Osteocyte (in vitro differentiated cells): ENCODE data around the gene DBT. TPM values are rescaled to one million over a fixed set of nuclear protein-coding genes. Genes with fewer than 3 reads are reported as not detected.

Experiments
- DNase-seq: peaks from one replicate; pipeline ENCODE4 v3.0.0; 2021; ENCODE audit warnings: mixed read lengths; ENCODE audit not compliant: unreplicated experiment; ENCODE audit errors: extremely low spot score
- H3K27ac Mint-ChIP-seq: one replicate; pipeline ENCODE4 v1.8.0; 2021; ENCODE audit warnings: mild to moderate bottlenecking, mixed read lengths; ENCODE audit not compliant: unreplicated experiment
- H3K27me3 Mint-ChIP-seq: one replicate; pipeline ENCODE4 v1.8.0; 2021; ENCODE audit warnings: mixed read lengths; ENCODE audit not compliant: unreplicated experiment
- H3K36me3 Mint-ChIP-seq: one replicate; pipeline ENCODE4 v1.8.0; 2021; ENCODE audit warnings: mixed read lengths; ENCODE audit not compliant: unreplicated experiment
- H3K4me1 Mint-ChIP-seq: one replicate; pipeline ENCODE4 v1.8.0; 2021; ENCODE audit warnings: mixed read lengths; ENCODE audit not compliant: unreplicated experiment
- H3K4me3 Mint-ChIP-seq: one replicate; pipeline ENCODE4 v1.8.0; 2021; ENCODE audit warnings: mild to moderate bottlenecking, moderate library complexity, mixed read lengths; ENCODE audit not compliant: unreplicated experiment
- H3K9me3 Mint-ChIP-seq: one replicate; pipeline ENCODE4 v1.8.0; 2021; ENCODE audit warnings: mixed read lengths; ENCODE audit not compliant: unreplicated experiment
- microRNA-seq: library from miRNA; unstranded; fragments of <30 nt; microRNA quantifications from one replicate; pipeline ENCODE4 v1.1.0, GENCODE V29; 2020; ENCODE audit not compliant: unreplicated experiment
- total RNA-seq: library from RNA; stranded (reverse); gene quantifications from 2 replicates; pipeline ENCODE4 v1.2.1, GENCODE V29; 2021
- TF ChIP-seq, protein P1 (sequence below): fragments of 200-600 bp; sonication (generic); IDR thresholded peaks from 2 replicates; pipeline ENCODE4 v1.5.0; 2021; ENCODE audit warnings: antibody characterized with exemption, mild to moderate bottlenecking, moderate library complexity

The DBT gene
- total RNA-seq, 1 donor from 2014 or later = 13.0 TPM

DNA sequence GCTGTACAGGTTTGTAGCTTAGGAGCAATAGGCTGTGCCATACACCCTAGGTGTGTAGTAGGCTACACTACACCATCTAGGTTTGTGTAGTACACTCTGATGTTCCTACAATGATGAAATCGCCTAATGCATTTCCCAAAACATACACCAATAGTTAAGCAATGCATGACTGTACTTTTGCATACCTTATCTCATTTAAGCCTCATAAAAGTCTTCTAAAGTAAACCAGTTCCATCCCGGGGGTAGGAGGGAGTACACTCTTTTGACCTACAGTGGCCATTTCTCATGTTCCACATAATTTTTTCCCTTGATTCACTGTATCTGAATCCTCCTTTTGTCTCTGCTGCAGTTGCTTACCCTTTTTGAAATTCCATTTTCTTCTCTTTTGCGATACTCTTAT is 104.5 kb downstream of the DBT start:
- H3K36me3 Mint-ChIP-seq = peaks cover 53% of the 10 kb centered on the region

DNA sequence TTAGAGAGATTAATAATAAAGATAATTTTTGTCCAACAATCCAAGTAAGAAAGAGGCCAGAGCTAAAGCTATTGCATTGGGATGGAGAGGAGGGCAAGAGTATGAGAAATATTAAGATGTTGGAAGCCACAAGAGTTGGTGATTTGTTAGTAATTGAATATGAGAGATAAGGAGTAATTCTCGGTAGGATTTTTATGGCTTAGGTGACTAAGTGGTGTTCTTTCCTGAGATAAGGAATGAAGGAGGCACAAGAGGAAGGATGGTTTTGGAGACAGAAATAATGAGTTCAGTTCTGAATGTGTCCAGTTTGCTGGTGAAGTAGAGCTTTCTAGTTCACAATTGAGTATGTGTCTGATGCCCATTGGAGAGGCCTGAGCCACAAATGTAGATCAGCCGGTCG is 107.3 kb downstream of the DBT start:
- TF ChIP-seq, protein P1, sequence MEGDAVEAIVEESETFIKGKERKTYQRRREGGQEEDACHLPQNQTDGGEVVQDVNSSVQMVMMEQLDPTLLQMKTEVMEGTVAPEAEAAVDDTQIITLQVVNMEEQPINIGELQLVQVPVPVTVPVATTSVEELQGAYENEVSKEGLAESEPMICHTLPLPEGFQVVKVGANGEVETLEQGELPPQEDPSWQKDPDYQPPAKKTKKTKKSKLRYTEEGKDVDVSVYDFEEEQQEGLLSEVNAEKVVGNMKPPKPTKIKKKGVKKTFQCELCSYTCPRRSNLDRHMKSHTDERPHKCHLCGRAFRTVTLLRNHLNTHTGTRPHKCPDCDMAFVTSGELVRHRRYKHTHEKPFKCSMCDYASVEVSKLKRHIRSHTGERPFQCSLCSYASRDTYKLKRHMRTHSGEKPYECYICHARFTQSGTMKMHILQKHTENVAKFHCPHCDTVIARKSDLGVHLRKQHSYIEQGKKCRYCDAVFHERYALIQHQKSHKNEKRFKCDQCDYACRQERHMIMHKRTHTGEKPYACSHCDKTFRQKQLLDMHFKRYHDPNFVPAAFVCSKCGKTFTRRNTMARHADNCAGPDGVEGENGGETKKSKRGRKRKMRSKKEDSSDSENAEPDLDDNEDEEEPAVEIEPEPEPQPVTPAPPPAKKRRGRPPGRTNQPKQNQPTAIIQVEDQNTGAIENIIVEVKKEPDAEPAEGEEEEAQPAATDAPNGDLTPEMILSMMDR = no peak
- Mint-ChIP-seq H3K4me3 (no peak overlapping the region), H3K27ac (no peak overlapping the region), H3K36me3 (peaks cover 58% of the 10 kb centered on the region), H3K9me3 (no peaks in the 10 kb centered on the region), H3K27me3 (no peaks in the 10 kb centered on the region), H3K4me1 (no peaks in the 10 kb centered on the region)
- no peak for DNase-seq

More for the DNA sequence above, 104.5 kb downstream of the DBT start:
- TF ChIP-seq, protein P1 = no peak
- no peak for DNase-seq
- Mint-ChIP-seq H3K27ac (no peak overlapping the region), H3K4me1 (no peaks in the 10 kb centered on the region), H3K27me3 (no peaks in the 10 kb centered on the region), H3K9me3 (no peaks in the 10 kb centered on the region), H3K4me3 (no peak overlapping the region)

DNA sequence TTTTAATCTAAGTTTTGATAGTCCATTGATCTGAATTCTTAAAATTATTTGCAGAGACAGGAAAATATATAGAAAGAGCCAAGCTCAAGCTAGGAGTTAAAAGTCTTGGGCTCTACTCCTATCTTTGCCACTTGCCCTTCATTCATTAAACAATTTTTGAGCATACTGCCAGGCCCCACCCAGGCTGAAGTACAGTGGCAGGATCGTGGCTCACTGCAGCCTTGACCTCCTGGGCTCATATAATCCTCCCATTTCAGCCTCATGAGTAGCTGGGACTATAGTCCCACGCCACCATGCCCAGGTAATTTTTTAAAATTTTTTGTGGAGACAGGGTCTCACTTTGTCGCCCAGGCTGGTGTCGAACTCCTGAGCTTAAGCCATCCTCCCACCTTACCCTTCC is 108.4 kb downstream of the DBT start:
- Mint-ChIP-seq H3K36me3 (peaks cover 55% of the 10 kb centered on the region), H3K27me3 (no peaks in the 10 kb centered on the region), H3K9me3 (no peaks in the 10 kb centered on the region), H3K27ac (no peak overlapping the region), H3K4me3 (no peak overlapping the region), H3K4me1 (no peaks in the 10 kb centered on the region)
- TF ChIP-seq, protein P1 = no peak
- DNase-seq = no peak

DNA sequence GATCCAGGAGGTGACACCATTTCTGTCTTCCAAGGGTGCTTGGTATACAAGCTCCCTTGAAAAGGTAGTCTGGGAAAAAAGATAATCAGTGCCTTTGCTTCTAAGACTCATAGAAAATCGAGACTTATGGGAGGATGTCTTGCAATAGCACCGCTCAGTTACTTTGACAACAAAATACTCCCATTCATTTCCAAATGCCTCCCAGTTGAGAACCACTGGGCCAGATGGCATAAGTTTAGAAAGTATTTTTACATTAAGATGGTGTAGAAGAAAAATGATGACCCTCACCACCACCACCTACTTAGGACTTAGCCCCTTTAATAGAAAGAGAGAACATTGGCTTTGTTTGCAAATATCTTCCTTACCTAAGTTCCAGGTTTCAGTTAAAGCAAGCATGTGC is 112.0 kb downstream of the DBT start:
- Mint-ChIP-seq H3K9me3 (no peaks in the 10 kb centered on the region), H3K27me3 (no peaks in the 10 kb centered on the region), H3K4me3 (no peak overlapping the region), H3K4me1 (peaks cover 17% of the 10 kb centered on the region), H3K36me3 (peaks cover 30% of the 10 kb centered on the region), H3K27ac (no peak overlapping the region)
- DNase-seq = no peak
- TF ChIP-seq, protein P1 = no peak

Small RNA genes within 50 kb of the gene (microRNA-seq; reads per million reads assigned to microRNA genes)
- gene MIR553 = not detected

Other genes with a start within 250 kb of the DBT start
- gene SASS6, start 116.9 kb downstream of the DBT start, total RNA-seq = 2.8 and 3.2 TPM in 2 replicates
- gene TRMT13, start 116.7 kb downstream of the DBT start, total RNA-seq = 9.9 and 10.7 TPM in 2 replicates
- 0.60 and 0.73 TPM in 2 replicates for gene LRRC39, start 71.6 kb downstream of the DBT start, total RNA-seq
- gene RTCA, start 16.4 kb upstream of the DBT start, total RNA-seq = 30.0 and 30.5 TPM in 2 replicates
- gene CDC14A, start 102.7 kb upstream of the DBT start, total RNA-seq = 2.8 and 3.9 TPM in 2 replicates